HepG2 (cell line): ENCODE results near the gene CA14. TPM values are rescaled to one million over a fixed set of nuclear protein-coding genes. Genes with fewer than 3 reads are reported as not detected.

ENCODE experiments used
- ATAC-seq: fragments of 200-7000 bp; cut with Tn5 transposase; 3 replicates; pipeline ENCODE4 v1.9.1; 2020; ENCODE audit warnings: mild to moderate bottlenecking, moderate library complexity
- BruUV-seq: library from RNA; stranded (reverse); fragments of 400-500 nt; replicated peaks from 2 replicates; lab custom pipeline; 2021; lab: Mats Ljungman, UMichigan
- CTCF ChIA-PET: fragments of 300-600 bp; formaldehyde crosslinking; extraction: SDS; loops from one replicate; lab custom pipeline; 2021; ENCODE audit warnings: low total read pairs, inconsistent platforms, low intra/inter-chr PET ratio; lab: Yijun Ruan, JAX
- POLR2A ChIA-PET: fragments of 350-600 bp; sonication (Branson Sonifier 250); formaldehyde crosslinking; loops from one replicate; lab custom pipeline; 2020; ENCODE audit warnings: antibody characterized with exemption, inconsistent platforms; lab: Yijun Ruan, JAX
- DNase-seq: peaks from one replicate; pipeline ENCODE4 v3.0.0-alpha.2; 2015; ENCODE audit warnings: low spot score
- FAIRE-seq: peaks from 3 replicates; lab custom pipeline; 2011; peaks lifted over from hg19 to GRCh38; lab: Jason Lieb, UNC
- H2AFZ ChIP-seq: one replicate; pipeline ENCODE4 v1.6.1; 2011; ENCODE audit warnings: low read length, inconsistent platforms
- H3K27ac ChIP-seq: fragments of 300-600 bp; 3 replicates; pipeline ENCODE4 v1.8.0; 2011; ENCODE audit warnings: mixed run types, mild to moderate bottlenecking, mixed read lengths, low read length, inconsistent platforms; ENCODE audit not compliant: insufficient read depth; ENCODE audit errors: extremely low read length
- H3K27me3 ChIP-seq, 2 experiments: fragments of 200-600 bp in 1 of 2; 2 replicates in 1 of 2; 3 replicates in 1 of 2; pipeline versions ENCODE4 v1.6.0 to v1.8.0; 2011; ENCODE audit warnings: low read length in 2 of 2, mild to moderate bottlenecking in 2 of 2, moderate library complexity in 2 of 2, inconsistent platforms in 1 of 2; ENCODE audit not compliant: insufficient read depth in 2 of 2, control insufficient read depth in 1 of 2
- H3K36me3 ChIP-seq, 2 experiments: fragments of 200-600 bp in 1 of 2; replicated peaks in 1 of 2; 2 replicates in 1 of 2; 3 replicates in 1 of 2; pipeline versions ENCODE4 v1.5.1 to v1.8.0; 2011; ENCODE audit warnings: low read length in 2 of 2, inconsistent platforms in 1 of 2; ENCODE audit not compliant: insufficient read depth in 2 of 2, control insufficient read depth in 1 of 2
- H3K4me1 ChIP-seq: 2 replicates; pipeline ENCODE4 v1.5.1; 2012; ENCODE audit warnings: low read length, inconsistent platforms; ENCODE audit not compliant: insufficient read depth
- H3K4me2 ChIP-seq: 2 replicates; pipeline ENCODE4 v1.6.0; 2011; ENCODE audit warnings: low read depth, low read length, inconsistent platforms
- H3K4me3 ChIP-seq, 3 experiments: fragments of 200-600 bp in 1 of 3; sonication (generic), shearing (Covaris generic) in 1 of 3; replicated peaks in 1 of 3; 2 replicates each; pipeline ENCODE4 v1.5.1; 2011 to 2016; ENCODE audit warnings: low read length in 3 of 3, inconsistent platforms in 2 of 3, low read depth in 2 of 3, mild to moderate bottlenecking in 2 of 3, control low read depth in 1 of 3, mixed read lengths in 1 of 3; ENCODE audit not compliant: insufficient read depth in 1 of 3
- H3K79me2 ChIP-seq: one replicate; pipeline ENCODE4 v1.6.1; 2011; ENCODE audit warnings: low read length, inconsistent platforms; ENCODE audit not compliant: insufficient read depth
- H3K9ac ChIP-seq: 2 replicates; pipeline ENCODE4 v1.6.0; 2011; ENCODE audit warnings: mild to moderate bottlenecking, low read depth, low read length, inconsistent platforms; ENCODE audit not compliant: insufficient read depth
- H3K9me3 ChIP-seq: 2 replicates; pipeline ENCODE4 v1.5.1; 2012; ENCODE audit warnings: mild to moderate bottlenecking, low read length
- H4K20me1 ChIP-seq: 2 replicates; pipeline ENCODE4 v1.6.0; 2011; ENCODE audit warnings: inconsistent platforms, mild to moderate bottlenecking, low read length, moderate library complexity; ENCODE audit not compliant: insufficient read depth
- CEBPB ChIP-seq: IDR thresholded peaks from 2 replicates; pipeline ENCODE4 v1.6.1; 2011; ENCODE audit warnings: low read depth, low read length, improper control_type of control experiment, borderline replicate concordance
- KAT8 ChIP-seq: IDR thresholded peaks from 2 replicates; pipeline ENCODE4 v1.6.1; 2016; ENCODE audit warnings: missing genetic modification reagents, missing compliant biosample characterization
- NFYB ChIP-seq: sonication (generic); formaldehyde crosslinking; IDR thresholded peaks from 2 replicates; pipeline ENCODE4 v1.4.0; 2020; ENCODE audit warnings: missing genetic modification reagents
- NFYC ChIP-seq: IDR thresholded peaks from 2 replicates; pipeline ENCODE4 v1.6.1; 2016; ENCODE audit warnings: missing genetic modification reagents, missing compliant biosample characterization
- POGZ ChIP-seq: sonication (generic); formaldehyde crosslinking; IDR thresholded peaks from 2 replicates; pipeline ENCODE4 v1.4.0; 2020; ENCODE audit warnings: mild to moderate bottlenecking, missing genetic modification reagents
- POLR2A ChIP-seq, 2 experiments: IDR thresholded peaks; 2 replicates each; pipeline ENCODE4 v1.6.1; 2011; ENCODE audit warnings: low read depth in 2 of 2, low read length in 2 of 2, mild to moderate bottlenecking in 1 of 2, moderate library complexity in 1 of 2; ENCODE audit not compliant: insufficient read depth in 1 of 2
- SMAD9 ChIP-seq: sonication (generic); formaldehyde crosslinking; IDR thresholded peaks from 2 replicates; pipeline ENCODE4 v1.5.1; 2020; ENCODE audit warnings: mild to moderate bottlenecking, missing genetic modification reagents
- ZFY ChIP-seq: sonication (generic); formaldehyde crosslinking; IDR thresholded peaks from 2 replicates; pipeline ENCODE4 v1.4.0; 2020; ENCODE audit warnings: missing genetic modification reagents
- ZMYM4 ChIP-seq: sonication (generic); formaldehyde crosslinking; IDR thresholded peaks from 2 replicates; pipeline ENCODE4 v1.8.1; 2023; ENCODE audit warnings: mild to moderate bottlenecking, missing genetic modification reagents
- ZNF383 ChIP-seq: sonication (generic); formaldehyde crosslinking; IDR thresholded peaks from 2 replicates; pipeline ENCODE4 v1.4.0; 2020; ENCODE audit warnings: missing genetic modification reagents, mild to moderate bottlenecking, borderline replicate concordance
- ZNF430 ChIP-seq: sonication (generic); formaldehyde crosslinking; IDR thresholded peaks from 2 replicates; pipeline ENCODE4 v1.9.0; 2021; ENCODE audit warnings: mild to moderate bottlenecking, missing genetic modification reagents
- WGBS: methylation state at CpG from one replicate; pipeline ENCODE4 v1.1.6; 2017; ENCODE audit warnings: low lambda C conversion rate; 5-methylcytosine and 5-hydroxymethylcytosine counted together
- in situ Hi-C: cut with HindIII; loops from 2 replicates; pipeline ENCODE4 v1.10.0; 2017; ENCODE audit warnings: low pct_unique_long_range_greater_than_20kb; ENCODE audit not compliant: extremely low pct_ligation_motif_present
- intact Hi-C: fragments of 100-400 bp; cut with micrococcal nuclease; formaldehyde crosslinking; loops from one replicate; pipeline ENCODE4 v1.10.0; 2022; ENCODE audit not compliant: unreplicated experiment
- polyA plus RNA-seq, 8 experiments: library from polyadenylated mRNA; depleted of rRNA in 3 of 8; stranded (reverse) in 7 of 8; unstranded in 1 of 8; fragments of >200 nt; fragmentation: Illumina TruSeq in 4 of 8; extraction: Trizol in 4 of 8; gene quantifications; 2 replicates each; pipeline versions ENCODE4 v1.2.1 to v1.2.3, GENCODE V29; 2011 to 2016; ENCODE audit warnings: low read depth in 4 of 8, missing spikeins in 1 of 8, mixed read lengths in 1 of 8; ENCODE audit not compliant: insufficient read depth in 1 of 8
- total RNA-seq, 5 experiments: library from RNA; depleted of rRNA; stranded (reverse); fragments of >200 nt; fragmentation: Illumina TruSeq; extraction: Trizol; gene quantifications; 2 replicates each; pipeline ENCODE4 v1.2.3, GENCODE V29; 2016; ENCODE audit warnings: low read depth in 1 of 5
- TF ChIP-seq, protein P1 (sequence below): IDR thresholded peaks from 2 replicates; pipeline ENCODE4 v1.6.1; 2012; ENCODE audit warnings: inconsistent platforms
- TF ChIP-seq, protein P2 (sequence below): sonication (generic); formaldehyde crosslinking; IDR thresholded peaks from 2 replicates; pipeline ENCODE4 v1.5.0; 2020; ENCODE audit warnings: mild to moderate bottlenecking, missing genetic modification reagents, moderate library complexity
- TF ChIP-seq, protein P3 (sequence below): sonication (generic); formaldehyde crosslinking; IDR thresholded peaks from 2 replicates; pipeline ENCODE4 v1.5.0; 2020; ENCODE audit warnings: missing genetic modification reagents
- TF ChIP-seq, protein P4 (sequence below): sonication (generic); formaldehyde crosslinking; IDR thresholded peaks from 2 replicates; pipeline ENCODE4; 2020; ENCODE audit warnings: missing genetic modification reagents, mild to moderate bottlenecking, borderline replicate concordance

Gene CA14
- total and polyA plus RNA-seq, 2 of the 13 experiments (the other 11 are each of a cell fraction or from before 2014, with no cell fraction given): 2.4 to 8.5 TPM

DNA sequence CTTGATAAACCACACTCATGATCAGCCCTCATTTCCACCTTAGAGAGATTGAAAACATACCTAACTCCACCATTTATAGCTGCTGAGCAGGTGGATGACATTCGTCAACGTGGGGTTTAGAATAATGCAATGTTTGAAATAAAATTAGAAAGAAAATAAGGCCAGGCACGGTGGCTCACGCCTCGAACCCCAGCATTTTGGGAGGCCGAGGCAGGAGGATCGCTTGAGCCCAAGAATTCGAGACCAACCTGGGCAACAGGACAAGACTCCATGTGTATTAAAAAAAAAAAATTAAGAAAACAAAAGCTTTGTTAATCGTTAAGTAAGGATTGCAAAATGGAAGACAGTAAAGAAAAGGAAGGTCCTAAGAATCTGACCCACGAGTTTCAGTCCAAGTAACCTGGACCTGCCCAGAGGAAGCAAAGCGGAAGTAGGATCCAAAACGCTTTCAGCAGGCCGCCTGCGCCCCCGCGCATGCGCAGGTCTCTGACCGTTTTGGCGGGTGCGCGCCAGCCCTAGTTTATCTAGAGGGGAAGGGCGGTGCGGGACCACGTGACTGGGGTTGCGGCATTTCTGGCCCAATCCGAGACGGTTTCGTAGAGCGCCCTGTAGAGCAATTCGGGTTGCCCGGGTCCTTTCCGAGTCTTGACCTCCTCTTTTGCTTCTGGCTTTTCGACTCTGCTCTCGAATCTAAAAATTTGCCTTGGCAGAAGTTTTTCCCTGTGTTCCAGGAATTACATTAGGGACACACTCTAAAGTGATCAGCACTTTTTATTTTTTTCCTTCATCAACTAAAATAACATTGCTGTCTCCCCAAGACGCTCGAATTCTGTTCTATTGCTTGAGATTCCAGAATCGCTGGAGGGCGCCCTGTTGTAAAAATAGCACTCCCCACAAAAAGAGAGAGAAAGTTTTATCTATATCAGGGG is 44.1 kb upstream of the CA14 start:
- H3K27ac ChIP-seq: peak overlapping the region; percentile 33
- ChIA-PET CTCF (no interaction called here), POLR2A (no interaction called here)
- H2AFZ ChIP-seq: no peak overlapping the region
- TSS peak; percentile 79 for BruUV-seq
- DNase-seq (peak; percentile 80), ATAC-seq (peak; percentile 95), FAIRE-seq (no peak)
- no peaks in the 10 kb centered on the region for H3K9me3 ChIP-seq
- H3K4me2 ChIP-seq: peak overlapping the region; percentile 62
- peak overlapping the region; percentile 45 for H3K9ac ChIP-seq
- intact Hi-C loops (no loop called here), in situ Hi-C loops (no loop called here)
- 53% methylated on average over 21 of the region's 38 CpGs for WGBS
- H3K4me3 ChIP-seq: peak overlapping the region in 2 of 3 experiments; percentile 16 to 35; a peak in 3 of 6 replicates
- no peaks in the 10 kb centered on the region for H3K36me3 ChIP-seq
- H4K20me1 ChIP-seq: no peaks in the 10 kb centered on the region
- no peaks in the 10 kb centered on the region for H3K27me3 ChIP-seq
- H3K79me2 ChIP-seq: no peaks in the 10 kb centered on the region
- H3K4me1 ChIP-seq: peaks cover 14% of the 10 kb centered on the region
- TF ChIP-seq ZNF383 (CRISPR knock-in tag): no peak
- peak; percentile 59 for TF ChIP-seq NFYC (CRISPR knock-in tag)
- TF ChIP-seq KAT8 (CRISPR knock-in tag): peak; percentile 67; the same call in 1 of the 2 replicates
- TF ChIP-seq ZNF430 (CRISPR knock-in tag): no peak
- peak; percentile 29; the same call in 1 of the 2 replicates for TF ChIP-seq CEBPB
- TF ChIP-seq, protein P1, sequence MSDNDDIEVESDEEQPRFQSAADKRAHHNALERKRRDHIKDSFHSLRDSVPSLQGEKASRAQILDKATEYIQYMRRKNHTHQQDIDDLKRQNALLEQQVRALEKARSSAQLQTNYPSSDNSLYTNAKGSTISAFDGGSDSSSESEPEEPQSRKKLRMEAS: peak; percentile 76
- no peak for TF ChIP-seq SMAD9 (CRISPR knock-in tag)
- TF ChIP-seq, protein P2, sequence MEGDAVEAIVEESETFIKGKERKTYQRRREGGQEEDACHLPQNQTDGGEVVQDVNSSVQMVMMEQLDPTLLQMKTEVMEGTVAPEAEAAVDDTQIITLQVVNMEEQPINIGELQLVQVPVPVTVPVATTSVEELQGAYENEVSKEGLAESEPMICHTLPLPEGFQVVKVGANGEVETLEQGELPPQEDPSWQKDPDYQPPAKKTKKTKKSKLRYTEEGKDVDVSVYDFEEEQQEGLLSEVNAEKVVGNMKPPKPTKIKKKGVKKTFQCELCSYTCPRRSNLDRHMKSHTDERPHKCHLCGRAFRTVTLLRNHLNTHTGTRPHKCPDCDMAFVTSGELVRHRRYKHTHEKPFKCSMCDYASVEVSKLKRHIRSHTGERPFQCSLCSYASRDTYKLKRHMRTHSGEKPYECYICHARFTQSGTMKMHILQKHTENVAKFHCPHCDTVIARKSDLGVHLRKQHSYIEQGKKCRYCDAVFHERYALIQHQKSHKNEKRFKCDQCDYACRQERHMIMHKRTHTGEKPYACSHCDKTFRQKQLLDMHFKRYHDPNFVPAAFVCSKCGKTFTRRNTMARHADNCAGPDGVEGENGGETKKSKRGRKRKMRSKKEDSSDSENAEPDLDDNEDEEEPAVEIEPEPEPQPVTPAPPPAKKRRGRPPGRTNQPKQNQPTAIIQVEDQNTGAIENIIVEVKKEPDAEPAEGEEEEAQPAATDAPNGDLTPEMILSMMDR (CRISPR knock-in tag): 0 out of 2 replicates have a peak, but pooled peaks have one; percentile 28
- TF ChIP-seq NFYB (CRISPR knock-in tag): peak; percentile 61
- TF ChIP-seq, protein P3, sequence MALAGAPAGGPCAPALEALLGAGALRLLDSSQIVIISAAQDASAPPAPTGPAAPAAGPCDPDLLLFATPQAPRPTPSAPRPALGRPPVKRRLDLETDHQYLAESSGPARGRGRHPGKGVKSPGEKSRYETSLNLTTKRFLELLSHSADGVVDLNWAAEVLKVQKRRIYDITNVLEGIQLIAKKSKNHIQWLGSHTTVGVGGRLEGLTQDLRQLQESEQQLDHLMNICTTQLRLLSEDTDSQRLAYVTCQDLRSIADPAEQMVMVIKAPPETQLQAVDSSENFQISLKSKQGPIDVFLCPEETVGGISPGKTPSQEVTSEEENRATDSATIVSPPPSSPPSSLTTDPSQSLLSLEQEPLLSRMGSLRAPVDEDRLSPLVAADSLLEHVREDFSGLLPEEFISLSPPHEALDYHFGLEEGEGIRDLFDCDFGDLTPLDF: peak; percentile 84
- TF ChIP-seq POLR2A (IDR thresholded peaks at IDR 0.05; ENCODE audit: insufficient read depth in 1 of 2, low read depth in 2 of 2, low read length in 2 of 2): 0 out of 4 replicates have a peak, but pooled peaks have one; percentile 39 to 45
- TF ChIP-seq ZMYM4 (CRISPR knock-in tag): peak; percentile 89
- TF ChIP-seq POGZ (CRISPR knock-in tag): peak; percentile 66
- TF ChIP-seq, protein P4, sequence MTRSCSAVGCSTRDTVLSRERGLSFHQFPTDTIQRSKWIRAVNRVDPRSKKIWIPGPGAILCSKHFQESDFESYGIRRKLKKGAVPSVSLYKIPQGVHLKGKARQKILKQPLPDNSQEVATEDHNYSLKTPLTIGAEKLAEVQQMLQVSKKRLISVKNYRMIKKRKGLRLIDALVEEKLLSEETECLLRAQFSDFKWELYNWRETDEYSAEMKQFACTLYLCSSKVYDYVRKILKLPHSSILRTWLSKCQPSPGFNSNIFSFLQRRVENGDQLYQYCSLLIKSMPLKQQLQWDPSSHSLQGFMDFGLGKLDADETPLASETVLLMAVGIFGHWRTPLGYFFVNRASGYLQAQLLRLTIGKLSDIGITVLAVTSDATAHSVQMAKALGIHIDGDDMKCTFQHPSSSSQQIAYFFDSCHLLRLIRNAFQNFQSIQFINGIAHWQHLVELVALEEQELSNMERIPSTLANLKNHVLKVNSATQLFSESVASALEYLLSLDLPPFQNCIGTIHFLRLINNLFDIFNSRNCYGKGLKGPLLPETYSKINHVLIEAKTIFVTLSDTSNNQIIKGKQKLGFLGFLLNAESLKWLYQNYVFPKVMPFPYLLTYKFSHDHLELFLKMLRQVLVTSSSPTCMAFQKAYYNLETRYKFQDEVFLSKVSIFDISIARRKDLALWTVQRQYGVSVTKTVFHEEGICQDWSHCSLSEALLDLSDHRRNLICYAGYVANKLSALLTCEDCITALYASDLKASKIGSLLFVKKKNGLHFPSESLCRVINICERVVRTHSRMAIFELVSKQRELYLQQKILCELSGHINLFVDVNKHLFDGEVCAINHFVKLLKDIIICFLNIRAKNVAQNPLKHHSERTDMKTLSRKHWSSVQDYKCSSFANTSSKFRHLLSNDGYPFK (CRISPR knock-in tag): no peak
- peak; percentile 47 for TF ChIP-seq ZFY (CRISPR knock-in tag)
